ENCODE measurements around the gene DGAT2. TPM values are rescaled to one million over a fixed set of nuclear protein-coding genes. Genes with fewer than 3 reads are reported as not detected.

Gene DGAT2
- total RNA-seq, 1 experiment from 2014 or later, result 3.9 TPM

DNA sequence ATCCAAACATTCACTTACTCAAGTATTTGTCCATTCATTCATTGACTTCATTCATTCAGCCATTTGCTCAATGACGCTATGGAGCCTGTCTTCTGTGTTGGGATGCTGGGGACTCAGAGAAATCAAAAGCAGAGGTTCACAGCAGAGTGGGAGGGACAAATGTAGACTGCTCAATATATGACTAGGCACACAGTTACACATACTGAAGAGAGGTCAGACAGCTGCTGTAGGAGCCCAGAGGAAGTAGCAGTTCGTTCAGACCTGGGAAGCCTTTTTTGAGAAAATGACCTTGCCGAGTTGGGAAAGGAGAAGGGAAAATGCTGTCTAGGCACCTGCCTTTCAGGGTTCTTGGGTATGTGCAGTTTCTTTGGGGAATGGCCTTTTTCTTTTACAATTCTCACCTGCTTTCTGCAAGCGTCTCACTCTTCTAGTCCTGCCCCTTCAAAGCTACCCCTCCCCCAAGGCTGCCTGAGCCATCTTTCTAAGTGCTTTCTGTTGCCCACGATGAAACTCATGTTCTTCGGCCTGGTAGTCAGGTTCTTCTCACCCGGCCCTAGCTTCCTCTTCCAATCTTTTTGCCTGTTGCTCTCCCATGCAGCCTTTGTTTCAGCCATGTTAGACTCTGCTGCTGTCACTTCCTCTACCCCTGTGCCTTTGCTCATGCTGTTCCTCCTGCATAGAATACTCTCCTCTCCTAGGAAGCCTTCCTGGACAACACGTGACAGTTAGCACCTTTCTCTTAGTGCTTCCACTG lies 42.2 kb downstream of the DGAT2 start:
- DNase-seq (ENCODE audit: low read depth, low spot score), result no peak
- in situ Hi-C loops (cut with HindIII; ENCODE audit: low pct_unique_long_range_greater_than_20kb, low sequenced_read_pairs), result no loop called here

DNA sequence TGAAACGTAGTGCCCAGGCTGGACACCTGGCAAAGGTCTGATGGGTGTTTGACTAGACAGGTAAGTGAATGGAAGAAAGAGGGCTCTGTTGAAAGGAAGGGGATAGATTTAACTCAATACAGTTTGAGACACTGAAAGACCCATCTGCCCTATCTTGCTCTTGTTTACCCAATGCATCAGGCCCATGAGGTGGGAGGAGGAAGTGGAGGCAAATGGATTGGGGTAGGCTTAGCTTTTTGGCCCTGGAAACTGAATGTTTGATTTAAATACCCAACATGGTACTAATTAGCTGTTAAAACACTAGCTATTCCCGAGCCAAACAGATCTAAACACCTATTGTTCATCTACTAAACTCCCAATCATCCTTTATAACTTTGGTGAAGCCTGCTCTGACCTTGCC lies 42.9 kb downstream of the DGAT2 start:
- DNase-seq (ENCODE audit: low read depth, low spot score), result no peak
- in situ Hi-C loops (cut with HindIII; ENCODE audit: low pct_unique_long_range_greater_than_20kb, low sequenced_read_pairs), result no loop called here

DNA sequence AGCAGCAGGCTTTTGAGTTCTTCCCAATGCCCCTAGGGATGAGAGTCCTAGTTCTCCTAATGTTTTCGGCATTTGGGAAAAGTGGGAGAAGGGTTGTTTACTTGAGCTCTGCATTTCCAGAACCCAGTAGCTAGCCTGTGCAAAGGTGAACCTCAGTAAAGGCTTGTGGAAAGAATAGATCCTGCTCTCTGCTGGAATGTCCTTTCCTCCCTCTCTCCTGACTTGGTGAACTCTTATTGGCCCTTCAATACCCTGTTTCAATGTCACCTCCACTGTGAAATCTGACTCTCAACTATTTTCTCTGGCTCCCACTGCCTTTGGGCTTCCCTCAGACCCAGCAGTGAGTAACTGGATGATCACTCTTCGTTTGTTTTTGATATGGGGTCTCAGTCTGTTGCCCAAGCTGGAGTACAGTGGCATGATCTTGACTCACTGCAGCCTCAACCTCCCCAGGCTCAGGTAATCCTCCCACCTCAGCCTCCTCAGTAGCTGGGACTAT lies 44.0 kb downstream of the DGAT2 start:
- in situ Hi-C loops (cut with HindIII; ENCODE audit: low pct_unique_long_range_greater_than_20kb, low sequenced_read_pairs), result no loop called here
- no peak for DNase-seq (ENCODE audit: low read depth, low spot score)

DNA sequence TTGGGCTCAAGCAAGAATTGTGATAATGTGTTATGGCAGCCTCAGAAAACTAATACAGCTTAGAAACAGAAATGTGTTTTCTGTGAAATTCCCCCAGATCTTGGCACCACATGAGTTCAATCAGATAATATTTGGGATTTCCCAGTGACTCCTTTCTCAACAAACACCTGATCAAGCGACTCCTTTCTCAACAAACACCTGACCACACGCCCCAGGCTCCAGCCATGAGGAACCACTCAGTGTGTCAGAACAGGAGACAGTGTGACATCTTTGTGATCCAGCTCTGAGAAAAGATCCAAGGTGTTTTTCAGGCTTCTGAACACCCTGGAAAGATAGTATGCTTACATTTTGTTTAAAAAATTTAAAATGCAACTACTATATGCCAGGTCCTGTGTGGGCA lies 44.5 kb downstream of the DGAT2 start:
- in situ Hi-C loops (cut with HindIII; ENCODE audit: low pct_unique_long_range_greater_than_20kb, low sequenced_read_pairs), result no loop called here
- no peak for DNase-seq (ENCODE audit: low read depth, low spot score)

DNA sequence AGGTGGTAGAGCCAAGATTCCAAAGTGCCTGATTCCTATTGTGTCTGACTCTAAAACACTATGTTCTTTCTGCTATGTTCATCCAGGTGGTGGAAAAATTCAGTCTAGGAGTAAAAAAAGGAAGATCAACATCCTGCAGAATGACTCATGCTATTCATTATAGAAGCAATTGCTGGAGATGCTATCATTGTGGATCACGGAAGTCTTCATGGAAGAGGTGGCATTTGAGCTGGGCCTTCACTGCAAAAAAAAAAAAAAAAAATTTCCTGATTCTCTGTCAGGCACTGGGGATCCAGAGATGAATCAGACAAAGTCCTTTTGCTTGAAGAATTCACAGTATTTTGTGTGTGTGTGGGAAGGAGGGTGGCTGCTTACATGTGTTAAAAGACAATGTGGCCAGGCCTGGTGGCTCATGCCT lies 45.1 kb downstream of the DGAT2 start:
- DNase-seq (ENCODE audit: low read depth, low spot score), result no peak
- in situ Hi-C loops (cut with HindIII; ENCODE audit: low pct_unique_long_range_greater_than_20kb, low sequenced_read_pairs), result no loop called here

DNA sequence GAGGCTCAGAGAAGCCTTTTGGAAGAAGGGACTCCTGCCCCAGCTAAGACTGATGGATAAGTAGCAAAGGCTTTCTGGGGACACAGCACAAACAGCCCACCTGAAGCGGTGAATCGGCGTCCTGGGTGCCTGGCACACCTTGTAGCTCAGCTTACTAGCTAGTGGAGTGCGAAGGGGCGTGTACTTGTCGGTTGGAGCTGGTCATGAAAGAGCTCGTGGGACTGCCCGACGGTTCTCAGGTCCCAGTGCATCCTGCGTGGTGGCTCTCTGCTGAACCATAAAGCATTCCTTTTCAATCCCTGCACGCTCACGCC lies 45.7 kb downstream of the DGAT2 start:
- in situ Hi-C loops (cut with HindIII; ENCODE audit: low pct_unique_long_range_greater_than_20kb, low sequenced_read_pairs), result no loop called here
- DNase-seq (ENCODE audit: low read depth, low spot score), result no peak

DNA sequence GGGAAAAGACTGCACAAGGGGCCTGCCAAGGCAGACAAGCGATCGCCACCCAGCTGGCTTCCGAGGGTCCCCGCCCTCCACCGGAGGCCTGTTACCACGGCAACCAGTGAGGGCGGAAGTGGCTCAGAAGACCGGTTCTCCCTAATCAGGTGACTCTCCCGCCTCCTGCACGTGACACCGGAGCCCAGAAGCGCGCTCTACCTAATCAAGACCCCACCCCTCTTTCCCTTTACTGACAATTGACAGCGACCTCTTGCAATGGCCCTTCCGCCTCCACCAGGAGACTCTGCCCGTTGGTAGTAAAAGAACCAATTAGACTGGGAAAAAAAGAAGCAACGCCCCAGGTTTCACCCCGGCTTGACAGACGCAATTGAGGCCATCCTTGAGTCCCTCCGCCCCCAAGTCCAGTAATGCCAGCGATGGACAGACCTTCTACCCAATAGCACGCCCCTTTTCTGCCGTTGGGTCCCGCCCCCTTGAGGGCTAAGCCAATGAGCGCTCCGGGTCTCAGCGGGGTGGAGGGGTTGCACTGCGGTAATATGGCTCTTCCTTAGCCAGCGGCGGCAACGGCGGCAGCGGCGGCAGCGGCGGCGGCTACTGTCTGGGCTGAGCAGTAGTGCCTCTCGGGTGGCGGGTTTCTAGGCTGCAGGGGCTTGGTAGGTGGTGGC lies 46.2 kb downstream of the DGAT2 start, which contains the start of gene UVRAG:
UVRAG (plus strand) TSS at position 534 of the 668 bp plus-strand sequence. CDS start 198 bp downstream, outside the sequence.
- in situ Hi-C loops (cut with HindIII; ENCODE audit: low pct_unique_long_range_greater_than_20kb, low sequenced_read_pairs), result no loop called here
- DNase-seq (ENCODE audit: low read depth, low spot score), result peak; percentile 98

DNA sequence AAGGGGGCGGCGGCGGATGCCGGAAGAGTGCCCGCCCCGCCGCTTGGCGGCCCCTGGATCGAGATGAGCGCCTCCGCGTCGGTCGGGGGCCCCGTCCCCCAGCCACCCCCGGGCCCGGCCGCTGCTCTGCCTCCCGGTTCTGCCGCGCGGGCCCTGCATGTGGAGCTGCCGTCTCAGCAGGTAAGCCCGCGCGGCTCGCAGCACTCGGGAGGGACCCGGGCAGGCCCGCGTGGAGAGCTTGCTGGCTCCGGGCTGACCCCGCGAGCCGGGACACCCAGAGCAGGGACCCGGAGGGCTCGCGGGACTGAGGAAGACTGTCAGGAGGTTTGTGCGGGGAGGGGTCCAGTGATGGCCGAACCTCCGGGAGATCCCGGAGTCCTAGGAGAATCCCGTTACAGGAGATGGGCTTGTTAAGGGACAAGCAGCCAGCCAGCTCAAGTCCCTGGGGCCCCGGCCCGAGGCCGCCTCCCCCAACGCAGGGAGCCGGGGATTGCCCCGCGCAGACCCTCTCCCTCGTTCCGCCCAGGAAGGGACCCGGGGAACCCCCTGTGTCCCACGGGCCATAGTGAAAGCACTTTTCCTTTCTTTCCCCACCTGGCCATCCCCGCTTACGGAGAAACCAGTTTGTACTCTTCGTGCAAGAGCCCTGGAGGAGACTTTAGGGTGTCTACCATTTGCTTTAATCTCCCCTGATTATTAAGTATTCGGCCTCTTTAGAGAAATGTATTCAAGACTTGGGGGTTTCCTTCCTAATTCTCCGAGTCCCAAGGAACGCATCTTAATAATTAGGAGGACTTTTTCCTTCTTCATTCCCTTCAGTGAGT lies 47.0 kb downstream of the DGAT2 start:
- DNase-seq (ENCODE audit: low read depth, low spot score), result no peak
- in situ Hi-C loops (cut with HindIII; ENCODE audit: low pct_unique_long_range_greater_than_20kb, low sequenced_read_pairs), result no loop called here

DNA sequence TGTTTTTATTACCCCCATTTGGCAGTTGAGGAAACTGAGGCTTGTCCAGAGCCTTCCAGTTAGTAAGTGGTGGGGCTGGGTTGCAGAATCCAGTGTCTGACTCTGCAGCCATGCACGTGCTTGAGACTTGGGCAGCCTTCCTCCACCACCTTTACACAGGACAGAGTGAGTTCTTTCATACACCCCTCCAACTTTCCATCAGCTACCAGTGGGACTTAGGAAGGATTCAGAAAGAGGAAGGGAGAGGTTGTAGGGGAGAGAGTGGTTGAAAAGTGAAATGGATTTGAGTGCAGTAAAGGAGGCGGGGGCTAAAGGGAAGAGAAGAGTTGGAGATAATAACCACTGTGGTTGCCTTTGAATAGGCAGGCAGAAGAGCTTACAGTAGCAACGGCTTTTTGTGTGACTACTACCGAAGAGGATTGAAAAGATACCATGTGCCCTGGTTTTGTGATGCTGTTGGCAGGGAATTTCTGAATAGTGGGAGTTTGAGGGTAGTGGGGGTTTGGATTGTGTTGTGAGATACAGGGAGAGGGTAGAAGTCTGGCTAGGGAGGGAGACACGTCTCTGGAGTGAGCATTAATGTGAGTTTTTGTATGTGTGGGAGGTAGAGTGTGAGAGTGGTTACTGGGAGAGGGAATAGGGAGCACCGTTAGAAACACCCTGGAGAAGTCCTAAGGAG lies 48.1 kb downstream of the DGAT2 start:
- in situ Hi-C loops (cut with HindIII; ENCODE audit: low pct_unique_long_range_greater_than_20kb, low sequenced_read_pairs), result no loop called here

DNA sequence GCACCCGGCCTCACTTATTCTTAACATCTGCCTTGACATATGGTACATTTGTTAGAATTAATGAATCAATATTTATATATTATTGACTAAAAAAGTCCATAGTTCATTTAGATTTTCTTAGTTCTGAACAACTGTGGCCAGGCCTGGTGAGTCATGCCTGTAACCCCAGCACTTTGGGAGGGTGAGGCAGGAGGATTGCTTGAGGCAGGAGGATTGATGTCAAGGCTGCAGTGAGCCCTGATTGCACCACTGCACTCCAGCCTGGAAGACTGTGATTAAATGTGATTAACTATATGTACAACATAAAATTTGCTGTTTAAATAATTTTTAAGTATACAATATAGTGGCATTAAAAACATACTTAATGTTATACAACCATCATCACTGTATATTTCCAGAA lies 52.1 kb downstream of the DGAT2 start:
- in situ Hi-C loops (cut with HindIII; ENCODE audit: low pct_unique_long_range_greater_than_20kb, low sequenced_read_pairs), result no loop called here
- DNase-seq (ENCODE audit: low read depth, low spot score), result no peak

More for the DNA sequence above, 48.1 kb downstream of the DGAT2 start:
- no peak for DNase-seq (ENCODE audit: low read depth, low spot score)

DNA sequence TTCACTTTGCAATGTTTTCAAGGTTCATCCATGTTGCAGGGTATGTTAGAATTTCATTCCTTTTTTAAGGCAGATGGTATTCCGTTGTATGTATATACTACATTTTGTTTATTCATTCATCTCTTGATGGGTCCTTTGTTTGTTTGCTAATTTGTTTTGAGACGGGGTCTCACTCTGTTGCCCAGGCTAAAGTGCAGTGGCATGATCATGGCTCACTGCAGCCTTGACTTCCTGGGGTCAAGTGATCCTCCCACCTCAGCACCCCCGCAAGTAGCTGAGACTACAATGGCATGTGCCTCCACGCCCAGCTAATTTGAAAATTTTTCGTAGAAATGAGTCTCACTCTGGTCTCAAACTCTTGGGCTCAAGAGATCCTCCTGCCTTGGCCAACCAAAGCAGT lies 52.6 kb downstream of the DGAT2 start:
- DNase-seq (ENCODE audit: low read depth, low spot score), result no peak
- in situ Hi-C loops (cut with HindIII; ENCODE audit: low pct_unique_long_range_greater_than_20kb, low sequenced_read_pairs), result no loop called here

DNA sequence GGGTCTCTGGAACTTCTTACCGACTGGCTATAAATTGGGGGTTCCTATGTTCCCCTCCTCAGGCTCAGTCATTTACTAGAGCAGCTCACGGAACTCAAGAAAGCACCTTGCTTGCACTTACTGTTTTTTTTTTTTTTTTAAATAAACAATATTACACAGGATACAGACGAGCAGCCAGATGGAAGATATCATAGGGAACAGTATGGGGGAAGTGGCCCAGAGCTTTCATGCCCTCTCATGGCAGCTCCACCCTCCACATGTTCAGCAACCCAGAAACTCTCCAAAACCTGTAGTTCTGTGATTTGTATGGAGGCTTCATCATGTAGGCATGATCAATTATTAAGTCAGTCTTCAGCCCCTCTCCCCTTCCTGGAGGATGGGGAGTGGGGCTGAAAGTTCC lies 54.0 kb downstream of the DGAT2 start:
- no peak for DNase-seq (ENCODE audit: low read depth, low spot score)
- in situ Hi-C loops (cut with HindIII; ENCODE audit: low pct_unique_long_range_greater_than_20kb, low sequenced_read_pairs), result no loop called here

DNA sequence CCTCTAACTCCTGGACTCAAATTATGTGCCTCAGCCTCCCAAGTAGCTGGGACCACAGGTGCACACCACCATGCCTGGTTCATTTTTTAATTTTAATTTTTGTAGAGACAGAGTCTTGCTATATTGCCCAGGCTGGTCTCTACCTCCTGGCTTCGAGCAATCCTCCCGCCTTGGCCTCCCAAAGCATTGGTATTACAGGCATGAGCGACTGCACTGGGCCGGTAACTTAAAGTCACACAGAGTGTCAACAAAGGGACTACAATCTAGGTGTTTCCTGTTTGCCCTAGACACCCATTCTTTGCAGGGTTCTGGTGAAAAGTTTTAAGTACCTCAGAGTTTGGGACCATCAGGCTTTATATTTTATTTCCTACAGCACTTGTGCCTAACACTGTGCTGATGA lies 54.8 kb downstream of the DGAT2 start:
- in situ Hi-C loops (cut with HindIII; ENCODE audit: low pct_unique_long_range_greater_than_20kb, low sequenced_read_pairs), result no loop called here
- DNase-seq (ENCODE audit: low read depth, low spot score), result no peak

DNA sequence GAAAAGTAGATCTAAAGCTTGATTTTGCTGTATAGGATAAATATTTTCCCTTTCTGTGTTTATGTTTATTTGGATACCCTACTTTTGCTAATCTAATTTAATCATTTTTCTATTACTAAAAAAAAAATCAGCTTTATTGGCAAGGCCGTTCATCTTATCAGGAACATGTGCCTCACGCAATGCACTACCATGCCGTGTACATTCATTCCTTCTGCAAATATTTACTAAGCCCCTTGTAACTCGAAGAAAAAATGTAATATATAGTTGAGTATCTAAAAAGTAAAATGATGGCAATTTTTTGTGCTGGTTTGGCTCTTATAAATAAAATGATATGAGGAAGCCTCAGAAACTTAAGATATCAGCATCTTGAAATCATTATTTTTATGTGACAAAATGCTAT lies 55.4 kb downstream of the DGAT2 start:
- in situ Hi-C loops (cut with HindIII; ENCODE audit: low pct_unique_long_range_greater_than_20kb, low sequenced_read_pairs), result no loop called here
- DNase-seq (ENCODE audit: low read depth, low spot score), result no peak

DNA sequence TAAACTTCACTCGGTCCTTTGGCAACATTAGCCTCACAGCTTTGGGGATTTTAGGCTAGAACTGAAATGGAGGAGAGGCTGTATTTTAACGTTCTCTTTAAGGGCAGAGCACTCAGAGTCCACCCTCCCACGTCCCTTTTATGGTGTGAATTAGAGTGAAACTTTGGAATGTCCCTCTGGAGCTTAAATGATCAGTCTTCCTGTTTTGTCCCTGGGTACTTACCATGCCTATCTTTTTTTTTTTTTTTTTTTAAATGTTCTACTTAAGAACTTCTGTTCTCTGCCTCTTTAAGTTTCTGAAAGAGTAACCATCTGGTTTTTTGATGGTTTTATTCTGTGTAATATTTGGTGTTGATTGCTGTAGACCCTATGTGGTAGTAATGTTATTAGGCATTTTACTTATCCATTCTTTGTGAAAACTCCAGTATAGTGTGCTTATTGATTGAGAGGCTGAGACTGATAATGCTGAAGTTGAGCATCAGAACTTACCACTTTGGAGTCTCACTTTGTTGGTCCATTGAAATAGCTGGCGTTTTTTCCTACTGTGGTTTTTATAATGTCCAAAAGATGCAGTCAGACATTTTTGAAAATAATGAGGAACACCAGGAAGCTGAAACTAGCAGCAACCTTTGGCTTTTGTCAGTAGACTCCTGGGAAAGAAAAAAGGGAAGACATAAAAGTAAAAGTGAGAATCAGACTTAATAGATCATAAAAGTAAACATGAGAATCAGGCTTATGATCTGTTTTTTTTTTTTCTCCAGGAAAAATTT lies 58.1 kb downstream of the DGAT2 start:
- in situ Hi-C loops (cut with HindIII; ENCODE audit: low pct_unique_long_range_greater_than_20kb, low sequenced_read_pairs), result no loop called here
- DNase-seq (ENCODE audit: low read depth, low spot score), result no peak

DNA sequence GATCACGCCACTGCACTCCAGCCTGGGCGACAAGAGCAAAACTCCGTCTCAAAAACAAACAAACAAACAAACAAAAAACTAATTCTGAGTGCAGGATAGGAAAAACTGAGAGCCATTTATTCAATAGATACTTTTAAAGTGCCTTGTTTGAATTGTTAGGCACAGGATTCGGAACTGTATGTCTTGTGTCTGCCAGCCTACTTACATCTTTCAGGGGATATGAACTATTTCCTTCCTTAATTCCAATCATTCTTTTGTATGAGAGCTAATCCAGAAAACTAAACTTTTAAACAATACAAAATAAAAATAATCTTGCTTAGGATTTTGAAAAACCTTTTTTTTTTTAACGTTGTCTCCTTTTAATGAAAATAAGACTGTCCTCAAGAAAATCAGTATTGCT lies 59.0 kb downstream of the DGAT2 start:
- DNase-seq (ENCODE audit: low read depth, low spot score), result no peak
- in situ Hi-C loops (cut with HindIII; ENCODE audit: low pct_unique_long_range_greater_than_20kb, low sequenced_read_pairs), result no loop called here

DNA sequence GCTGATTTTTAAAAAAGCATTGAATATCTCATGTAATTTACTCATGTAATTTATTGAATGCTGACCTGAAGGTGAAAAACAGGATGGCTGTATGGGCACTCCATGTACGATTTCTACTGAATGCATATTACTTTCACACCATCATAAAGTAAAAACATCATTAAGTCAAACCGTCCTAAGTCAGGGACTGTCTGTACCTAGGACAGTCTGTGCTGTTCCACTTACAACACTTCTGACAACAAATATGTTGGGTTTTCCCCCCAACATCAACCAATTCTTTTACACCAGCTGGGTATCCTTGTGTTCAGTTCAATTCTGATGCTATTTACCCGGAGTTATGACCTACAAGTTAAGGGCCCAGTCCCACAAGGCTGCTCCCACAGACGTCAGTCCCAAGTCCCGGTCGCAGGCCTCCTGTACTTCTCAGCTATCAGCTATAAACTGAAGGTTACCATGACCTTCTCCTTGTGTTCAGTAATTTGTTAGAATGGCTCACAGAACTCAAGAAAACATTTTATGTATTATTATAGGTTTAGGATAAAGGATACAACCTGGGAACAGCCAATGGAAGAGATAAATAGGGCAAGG lies 63.4 kb downstream of the DGAT2 start:
- in situ Hi-C loops (cut with HindIII; ENCODE audit: low pct_unique_long_range_greater_than_20kb, low sequenced_read_pairs), result no loop called here

More for the DNA sequence above, 63.4 kb downstream of the DGAT2 start:
- DNase-seq (ENCODE audit: low read depth, low spot score), result no peak

Data from SK-MEL-5 (cell line).